ENCODE measurements around the gene ALPK3. TPM values are rescaled to one million over a fixed set of nuclear protein-coding genes. Genes with fewer than 3 reads are reported as not detected.

ALPK3 gene
- total and polyA plus RNA-seq, 2 experiments from 2014 or later: 3.7 to 29.7 TPM

DNA sequence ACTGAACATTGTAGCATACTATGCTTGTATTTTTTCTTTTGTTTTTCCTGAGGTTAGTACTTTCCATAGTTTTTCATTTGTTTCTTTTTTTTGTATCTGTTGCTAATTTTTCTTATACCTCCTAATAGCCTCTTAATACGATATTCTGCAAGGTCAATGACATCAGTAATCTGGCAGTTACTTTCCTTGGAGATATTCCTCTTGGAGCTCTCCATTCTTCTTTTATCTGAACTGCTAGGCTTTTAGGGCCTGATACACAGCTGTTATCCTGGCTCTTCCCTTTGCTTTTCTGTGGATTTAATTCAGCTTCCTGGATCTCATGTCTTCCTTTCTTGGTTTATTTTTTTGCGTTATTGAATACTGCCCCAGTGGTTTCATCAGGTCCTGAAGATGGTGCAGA, 12.9 kb downstream of the ALPK3 start:
- H3K36me3 Mint-ChIP-seq (ENCODE audit: low read depth): no peaks in the 10 kb centered on the region
- no peak overlapping the region for H2AFZ ChIP-seq
- H3K27ac ChIP-seq (ENCODE audit: low read depth): no peak overlapping the region
- H3K4me3 Mint-ChIP-seq: no peak overlapping the region
- no peaks in the 10 kb centered on the region for H3F3A ChIP-seq (replicated peaks; ENCODE audit: low read depth)
- H3K27me3 Mint-ChIP-seq (ENCODE audit: insufficient read depth, low read depth, poor library complexity): no peaks in the 10 kb centered on the region
- H3K79me2 ChIP-seq (replicated peaks; ENCODE audit: insufficient read depth): no peaks in the 10 kb centered on the region
- H3K4me2 ChIP-seq: no peak overlapping the region
- no peak for ATAC-seq
- TF ChIP-seq STAT1 (IDR thresholded peaks at IDR 0.05; ENCODE audit: unreplicated experiment) (no peak), CREB1 (CRISPR knock-in tag; IDR thresholded peaks at IDR 0.05; ENCODE audit: low read depth) (no peak), POLR2AphosphoS5 (IDR thresholded peaks at IDR 0.05; ENCODE audit: low read depth) (no peak), EZH2 (IDR thresholded peaks at IDR 0.05; ENCODE audit: low read depth, unreplicated experiment) (no peak), ZNF331 (CRISPR knock-in tag; IDR thresholded peaks at IDR 0.05; ENCODE audit: low read depth) (no peak), ZNF114 (CRISPR knock-in tag; IDR thresholded peaks at IDR 0.05) (no peak), EZH2phosphoT487 (IDR thresholded peaks at IDR 0.05; ENCODE audit: unreplicated experiment) (no peak), ETS1 (IDR thresholded peaks at IDR 0.05) (no peak), JUNB (IDR thresholded peaks at IDR 0.05; ENCODE audit: unreplicated experiment) (no peak)
- TF ChIP-seq, protein P1, sequence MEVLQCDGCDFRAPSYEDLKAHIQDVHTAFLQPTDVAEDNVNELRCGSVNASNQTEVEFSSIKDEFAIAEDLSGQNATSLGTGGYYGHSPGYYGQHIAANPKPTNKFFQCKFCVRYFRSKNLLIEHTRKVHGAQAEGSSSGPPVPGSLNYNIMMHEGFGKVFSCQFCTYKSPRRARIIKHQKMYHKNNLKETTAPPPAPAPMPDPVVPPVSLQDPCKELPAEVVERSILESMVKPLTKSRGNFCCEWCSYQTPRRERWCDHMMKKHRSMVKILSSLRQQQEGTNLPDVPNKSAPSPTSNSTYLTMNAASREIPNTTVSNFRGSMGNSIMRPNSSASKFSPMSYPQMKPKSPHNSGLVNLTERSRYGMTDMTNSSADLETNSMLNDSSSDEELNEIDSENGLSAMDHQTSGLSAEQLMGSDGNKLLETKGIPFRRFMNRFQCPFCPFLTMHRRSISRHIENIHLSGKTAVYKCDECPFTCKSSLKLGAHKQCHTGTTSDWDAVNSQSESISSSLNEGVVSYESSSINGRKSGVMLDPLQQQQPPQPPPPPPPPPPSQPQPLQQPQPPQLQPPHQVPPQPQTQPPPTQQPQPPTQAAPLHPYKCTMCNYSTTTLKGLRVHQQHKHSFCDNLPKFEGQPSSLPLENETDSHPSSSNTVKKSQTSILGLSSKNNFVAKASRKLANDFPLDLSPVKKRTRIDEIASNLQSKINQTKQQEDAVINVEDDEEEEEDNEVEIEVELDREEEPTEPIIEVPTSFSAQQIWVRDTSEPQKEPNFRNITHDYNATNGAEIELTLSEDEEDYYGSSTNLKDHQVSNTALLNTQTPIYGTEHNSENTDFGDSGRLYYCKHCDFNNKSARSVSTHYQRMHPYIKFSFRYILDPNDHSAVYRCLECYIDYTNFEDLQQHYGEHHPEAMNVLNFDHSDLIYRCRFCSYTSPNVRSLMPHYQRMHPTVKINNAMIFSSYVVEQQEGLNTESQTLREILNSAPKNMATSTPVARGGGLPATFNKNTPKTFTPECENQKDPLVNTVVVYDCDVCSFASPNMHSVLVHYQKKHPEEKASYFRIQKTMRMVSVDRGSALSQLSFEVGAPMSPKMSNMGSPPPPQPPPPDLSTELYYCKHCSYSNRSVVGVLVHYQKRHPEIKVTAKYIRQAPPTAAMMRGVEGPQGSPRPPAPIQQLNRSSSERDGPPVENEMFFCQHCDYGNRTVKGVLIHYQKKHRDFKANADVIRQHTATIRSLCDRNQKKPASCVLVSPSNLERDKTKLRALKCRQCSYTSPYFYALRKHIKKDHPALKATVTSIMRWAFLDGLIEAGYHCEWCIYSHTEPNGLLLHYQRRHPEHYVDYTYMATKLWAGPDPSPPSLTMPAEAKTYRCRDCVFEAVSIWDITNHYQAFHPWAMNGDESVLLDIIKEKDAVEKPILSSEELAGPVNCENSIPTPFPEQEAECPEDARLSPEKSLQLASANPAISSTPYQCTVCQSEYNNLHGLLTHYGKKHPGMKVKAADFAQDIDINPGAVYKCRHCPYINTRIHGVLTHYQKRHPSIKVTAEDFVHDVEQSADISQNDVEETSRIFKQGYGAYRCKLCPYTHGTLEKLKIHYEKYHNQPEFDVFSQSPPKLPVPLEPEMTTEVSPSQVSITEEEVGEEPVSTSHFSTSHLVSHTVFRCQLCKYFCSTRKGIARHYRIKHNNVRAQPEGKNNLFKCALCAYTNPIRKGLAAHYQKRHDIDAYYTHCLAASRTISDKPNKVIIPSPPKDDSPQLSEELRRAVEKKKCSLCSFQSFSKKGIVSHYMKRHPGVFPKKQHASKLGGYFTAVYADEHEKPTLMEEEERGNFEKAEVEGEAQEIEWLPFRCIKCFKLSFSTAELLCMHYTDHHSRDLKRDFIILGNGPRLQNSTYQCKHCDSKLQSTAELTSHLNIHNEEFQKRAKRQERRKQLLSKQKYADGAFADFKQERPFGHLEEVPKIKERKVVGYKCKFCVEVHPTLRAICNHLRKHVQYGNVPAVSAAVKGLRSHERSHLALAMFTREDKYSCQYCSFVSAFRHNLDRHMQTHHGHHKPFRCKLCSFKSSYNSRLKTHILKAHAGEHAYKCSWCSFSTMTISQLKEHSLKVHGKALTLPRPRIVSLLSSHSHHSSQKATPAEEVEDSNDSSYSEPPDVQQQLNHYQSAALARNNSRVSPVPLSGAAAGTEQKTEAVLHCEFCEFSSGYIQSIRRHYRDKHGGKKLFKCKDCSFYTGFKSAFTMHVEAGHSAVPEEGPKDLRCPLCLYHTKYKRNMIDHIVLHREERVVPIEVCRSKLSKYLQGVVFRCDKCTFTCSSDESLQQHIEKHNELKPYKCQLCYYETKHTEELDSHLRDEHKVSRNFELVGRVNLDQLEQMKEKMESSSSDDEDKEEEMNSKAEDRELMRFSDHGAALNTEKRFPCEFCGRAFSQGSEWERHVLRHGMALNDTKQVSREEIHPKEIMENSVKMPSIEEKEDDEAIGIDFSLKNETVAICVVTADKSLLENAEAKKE (CRISPR knock-in tag; IDR thresholded peaks at IDR 0.05): no peak
- TF ChIP-seq, protein P2, sequence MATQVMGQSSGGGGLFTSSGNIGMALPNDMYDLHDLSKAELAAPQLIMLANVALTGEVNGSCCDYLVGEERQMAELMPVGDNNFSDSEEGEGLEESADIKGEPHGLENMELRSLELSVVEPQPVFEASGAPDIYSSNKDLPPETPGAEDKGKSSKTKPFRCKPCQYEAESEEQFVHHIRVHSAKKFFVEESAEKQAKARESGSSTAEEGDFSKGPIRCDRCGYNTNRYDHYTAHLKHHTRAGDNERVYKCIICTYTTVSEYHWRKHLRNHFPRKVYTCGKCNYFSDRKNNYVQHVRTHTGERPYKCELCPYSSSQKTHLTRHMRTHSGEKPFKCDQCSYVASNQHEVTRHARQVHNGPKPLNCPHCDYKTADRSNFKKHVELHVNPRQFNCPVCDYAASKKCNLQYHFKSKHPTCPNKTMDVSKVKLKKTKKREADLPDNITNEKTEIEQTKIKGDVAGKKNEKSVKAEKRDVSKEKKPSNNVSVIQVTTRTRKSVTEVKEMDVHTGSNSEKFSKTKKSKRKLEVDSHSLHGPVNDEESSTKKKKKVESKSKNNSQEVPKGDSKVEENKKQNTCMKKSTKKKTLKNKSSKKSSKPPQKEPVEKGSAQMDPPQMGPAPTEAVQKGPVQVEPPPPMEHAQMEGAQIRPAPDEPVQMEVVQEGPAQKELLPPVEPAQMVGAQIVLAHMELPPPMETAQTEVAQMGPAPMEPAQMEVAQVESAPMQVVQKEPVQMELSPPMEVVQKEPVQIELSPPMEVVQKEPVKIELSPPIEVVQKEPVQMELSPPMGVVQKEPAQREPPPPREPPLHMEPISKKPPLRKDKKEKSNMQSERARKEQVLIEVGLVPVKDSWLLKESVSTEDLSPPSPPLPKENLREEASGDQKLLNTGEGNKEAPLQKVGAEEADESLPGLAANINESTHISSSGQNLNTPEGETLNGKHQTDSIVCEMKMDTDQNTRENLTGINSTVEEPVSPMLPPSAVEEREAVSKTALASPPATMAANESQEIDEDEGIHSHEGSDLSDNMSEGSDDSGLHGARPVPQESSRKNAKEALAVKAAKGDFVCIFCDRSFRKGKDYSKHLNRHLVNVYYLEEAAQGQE (IDR thresholded peaks at IDR 0.05; ENCODE audit: unreplicated experiment): no peak
- H3K27me3 ChIP-seq (ENCODE audit: insufficient read depth): no peaks in the 10 kb centered on the region
- no peaks in the 10 kb centered on the region for H3K9me3 Mint-ChIP-seq
- no peaks in the 10 kb centered on the region; the same call in 1 of the 2 replicates for H3K4me1 ChIP-seq (ENCODE audit: insufficient read depth)
- no peak overlapping the region for H3K4me3 ChIP-seq
- DNase-seq (ENCODE audit: low spot score): no peak
- H3K4me1 Mint-ChIP-seq: peaks cover 15% of the 10 kb centered on the region
- peaks cover 10% of the 10 kb centered on the region; the same call in 1 of the 2 replicates for H3K36me3 ChIP-seq (ENCODE audit: insufficient read depth)
- H3K27ac Mint-ChIP-seq: no peak overlapping the region
- H3K9me2 ChIP-seq (ENCODE audit: insufficient read depth): no peaks in the 10 kb centered on the region
- H4K20me1 ChIP-seq (replicated peaks; ENCODE audit: insufficient read depth): 0 out of 2 replicates have a peak, but pooled peaks cover 3% of the 10 kb centered on the region

Data from GM23338 (cell line).